A172 (cell line): Measurements from ENCODE around the gene LAPTM5. TPM values are rescaled to one million over a fixed set of nuclear protein-coding genes. Genes with fewer than 3 reads are reported as not detected.

ENCODE experiments used
- DNase-seq: peaks from one replicate; pipeline ENCODE4 v3.0.0-alpha.2; 2015; ENCODE audit warnings: low spot score
- total RNA-seq: library from RNA; depleted of rRNA; stranded (reverse); fragments of >200 nt; shearing (Covaris generic); gene quantifications from 2 replicates; pipeline ENCODE4 v1.2.3, GENCODE V29; 2014

LAPTM5 gene
- total RNA-seq, 1 experiment from 2014 or later = not detected

DNA sequence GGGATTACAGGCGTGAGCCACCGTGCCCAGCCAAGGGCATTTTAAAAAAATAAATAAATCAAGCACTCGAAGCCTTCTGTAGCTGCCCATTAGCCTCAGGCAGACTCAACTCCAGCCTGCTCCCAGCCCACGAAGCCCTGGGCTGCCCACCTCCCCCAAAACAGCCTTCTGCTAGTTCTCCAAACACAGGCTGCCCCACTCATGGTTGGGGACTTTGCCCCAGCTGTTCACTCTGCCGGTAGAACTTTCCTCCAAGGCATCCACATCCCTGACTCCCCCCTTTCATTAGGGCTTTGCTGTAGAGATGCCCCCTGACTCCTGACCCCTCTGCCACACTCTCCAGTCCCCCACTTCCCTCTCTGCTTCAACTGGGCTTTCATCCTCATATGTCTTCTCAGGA, 29.7 kb upstream of the LAPTM5 start:
- no peak for DNase-seq

DNA sequence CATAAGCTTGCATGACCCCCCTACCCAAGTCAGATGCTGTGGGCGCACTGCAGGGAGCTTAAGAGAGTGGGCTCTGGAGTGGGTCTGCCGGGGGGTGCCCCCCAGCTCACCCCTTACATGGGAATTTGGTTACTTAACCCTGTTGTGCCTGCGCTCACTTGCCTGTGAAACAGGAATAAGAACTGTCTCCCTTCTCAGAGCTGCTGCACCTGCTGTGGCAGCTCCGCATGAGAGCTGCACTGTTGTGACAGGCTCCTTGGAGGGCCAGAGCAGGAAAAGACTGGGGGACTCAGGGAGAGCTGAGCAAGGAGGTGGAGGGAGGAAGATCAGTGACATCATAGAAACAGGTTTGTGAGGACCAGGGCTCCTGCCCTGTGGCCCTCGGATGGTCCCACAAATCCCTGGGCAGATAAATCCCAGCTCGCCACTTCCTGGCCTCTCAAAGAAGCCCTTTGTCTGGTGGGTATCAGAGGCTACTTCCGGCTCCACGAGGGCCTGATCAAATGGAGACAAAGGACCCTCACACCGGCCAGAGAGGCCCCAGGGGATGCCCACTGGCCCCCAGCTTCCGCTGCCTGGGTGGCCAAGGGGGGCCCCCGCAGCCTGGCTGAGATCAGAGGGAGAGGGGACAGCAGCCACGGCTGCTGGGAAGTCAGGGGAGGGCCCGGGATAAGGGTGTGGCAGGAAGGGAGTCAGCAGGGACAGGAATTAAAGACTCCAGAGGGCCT, 28.9 kb upstream of the LAPTM5 start:
- no peak for DNase-seq

DNA sequence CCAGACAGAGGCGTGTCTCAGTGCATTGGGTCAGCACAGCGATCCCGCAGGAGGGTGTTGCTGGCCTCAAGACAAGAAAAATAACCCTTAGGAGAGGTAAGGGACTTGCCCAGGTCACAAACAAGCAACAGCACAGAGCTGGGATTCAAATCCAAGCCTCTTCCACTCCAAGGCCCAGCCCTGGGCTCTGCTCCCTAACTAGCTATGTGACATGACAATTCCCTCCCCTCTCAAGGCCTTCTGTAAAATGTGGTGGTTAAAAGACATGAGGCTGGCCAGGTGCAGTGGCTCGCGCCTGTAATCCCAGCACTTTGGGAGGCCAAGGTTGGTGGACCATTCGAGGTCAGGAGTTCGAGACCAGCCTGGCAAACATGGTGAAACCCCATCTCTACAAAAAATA, 28.1 kb upstream of the LAPTM5 start:
- no peak for DNase-seq

DNA sequence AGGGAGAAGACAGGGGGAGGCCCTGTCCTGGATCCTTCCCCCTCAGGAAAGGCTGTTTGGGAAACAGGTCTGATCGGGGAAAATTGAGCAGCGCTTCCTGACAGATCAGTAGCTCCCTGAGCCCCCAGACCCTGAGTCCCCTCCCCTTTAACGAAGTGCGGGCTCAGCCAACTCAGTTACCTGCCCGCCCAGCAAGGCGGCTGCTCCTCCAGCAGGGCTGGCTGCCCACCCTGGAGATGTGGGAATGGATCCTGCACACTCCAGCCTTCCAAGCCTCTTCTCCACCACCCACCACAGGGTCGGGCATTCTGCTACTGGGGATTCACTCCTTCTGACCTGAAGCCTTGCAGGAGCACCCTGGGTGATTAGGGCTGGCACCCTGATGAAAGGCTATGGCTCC, 27.6 kb upstream of the LAPTM5 start:
- DNase-seq = no peak

GRCh38 chr1:30783256-30783915, 25.8 kb upstream of the LAPTM5 start:
- no peak for DNase-seq

GRCh38 chr1:30782361-30783255, 25.0 kb upstream of the LAPTM5 start:
- DNase-seq = no peak

DNA sequence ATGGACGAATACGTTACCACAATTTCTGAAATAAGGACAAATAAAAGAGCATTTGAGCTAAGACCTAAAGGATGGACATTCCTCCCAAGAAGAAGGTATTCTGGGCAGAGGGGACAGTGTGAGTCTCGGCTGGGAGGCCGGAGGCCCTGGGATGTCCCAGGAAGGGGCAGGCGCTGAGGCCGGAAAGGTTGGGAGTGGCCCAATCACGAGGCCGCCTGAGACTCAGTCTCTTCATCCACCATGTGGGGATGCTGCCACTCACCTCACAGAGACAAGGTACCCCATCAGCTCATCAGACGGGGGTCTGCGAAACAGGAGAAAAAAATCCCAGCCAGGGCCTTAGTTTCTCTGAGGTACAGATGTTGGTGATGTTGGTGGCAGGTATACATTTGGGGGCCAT, 24.3 kb upstream of the LAPTM5 start:
- no peak for DNase-seq

DNA sequence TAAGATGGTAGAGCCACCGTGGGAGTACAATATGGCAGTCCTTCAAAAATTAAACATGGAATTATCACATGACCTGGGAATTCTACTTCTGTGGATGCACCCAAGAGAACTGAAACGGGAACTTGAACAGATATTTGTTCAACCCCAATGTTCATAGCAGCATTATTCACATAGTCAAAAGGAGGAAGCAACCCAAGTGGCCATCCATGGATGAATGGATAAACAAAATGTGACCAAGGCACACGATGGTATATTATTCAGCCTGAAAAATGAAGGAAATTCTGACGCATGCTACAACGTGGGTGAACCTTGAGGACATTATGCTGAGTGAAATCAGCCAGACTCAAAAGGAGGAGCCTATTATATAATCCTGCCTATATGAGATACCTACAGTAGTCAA, 22.8 kb upstream of the LAPTM5 start:
- no peak for DNase-seq

- DNase-seq = peak; percentile 44
These were observed 21.9 kb upstream of the LAPTM5 start for GRCh38 chr1:30779294-30780071.

GRCh38 chr1:30778979-30779293, 21.4 kb upstream of the LAPTM5 start:
- DNase-seq = no peak

- peak; percentile 78 for DNase-seq
These were observed 20.8 kb upstream of the LAPTM5 start for GRCh38 chr1:30778154-30778978.

DNA sequence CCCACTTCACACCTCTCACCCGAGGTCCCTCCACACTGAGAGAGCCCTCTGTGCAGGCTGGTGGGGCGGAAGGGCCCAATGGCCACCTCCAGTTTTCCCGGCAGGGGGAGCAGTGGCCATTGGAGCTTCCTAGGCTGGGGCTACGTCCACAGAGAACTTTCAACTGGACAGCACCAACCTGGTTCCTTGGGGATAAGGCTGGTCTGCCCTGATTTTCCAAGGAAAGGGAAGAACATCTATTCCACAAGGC, 20.3 kb upstream of the LAPTM5 start:
- DNase-seq = no peak

DNA sequence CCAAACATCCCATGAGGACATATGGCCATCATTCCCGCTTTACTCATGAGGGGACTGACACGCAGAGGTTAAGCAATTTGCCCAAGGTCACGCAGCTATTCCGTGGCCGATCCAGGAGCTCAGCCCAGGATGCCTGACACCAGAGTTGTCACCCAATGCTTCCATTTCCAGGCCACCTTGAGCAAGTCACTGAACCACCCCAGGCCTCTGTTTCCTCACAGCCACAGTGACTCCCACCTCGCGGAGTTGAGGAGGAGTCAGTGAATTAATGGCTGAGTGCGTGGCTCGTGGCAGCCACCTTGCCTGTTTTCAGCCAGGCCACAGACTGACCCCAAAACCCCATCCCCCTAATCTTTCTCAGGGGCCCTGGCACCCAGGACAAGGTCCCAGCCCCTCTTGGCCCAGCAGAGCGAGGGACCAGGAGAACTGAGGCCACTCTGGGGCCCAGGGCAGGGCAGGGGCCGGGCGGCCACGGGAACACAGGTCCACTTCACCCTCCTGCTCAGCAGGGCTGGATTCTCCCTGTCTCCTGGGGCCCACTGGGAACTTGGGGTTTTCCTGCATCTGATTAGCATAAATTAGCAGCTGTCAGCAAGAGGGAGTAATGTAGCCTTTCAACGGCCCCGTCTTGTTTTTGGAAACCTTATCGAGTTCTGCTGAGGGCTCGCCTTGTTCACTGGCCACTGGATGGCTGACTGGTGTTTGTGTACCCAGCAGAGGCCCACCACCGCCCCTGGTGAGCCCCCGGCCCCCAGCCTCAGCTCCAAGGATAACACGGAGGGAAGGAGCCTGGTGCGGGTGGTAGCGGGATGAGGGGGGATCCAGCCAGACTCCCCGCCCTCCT, 19.7 kb upstream of the LAPTM5 start:
- DNase-seq = no peak

DNA sequence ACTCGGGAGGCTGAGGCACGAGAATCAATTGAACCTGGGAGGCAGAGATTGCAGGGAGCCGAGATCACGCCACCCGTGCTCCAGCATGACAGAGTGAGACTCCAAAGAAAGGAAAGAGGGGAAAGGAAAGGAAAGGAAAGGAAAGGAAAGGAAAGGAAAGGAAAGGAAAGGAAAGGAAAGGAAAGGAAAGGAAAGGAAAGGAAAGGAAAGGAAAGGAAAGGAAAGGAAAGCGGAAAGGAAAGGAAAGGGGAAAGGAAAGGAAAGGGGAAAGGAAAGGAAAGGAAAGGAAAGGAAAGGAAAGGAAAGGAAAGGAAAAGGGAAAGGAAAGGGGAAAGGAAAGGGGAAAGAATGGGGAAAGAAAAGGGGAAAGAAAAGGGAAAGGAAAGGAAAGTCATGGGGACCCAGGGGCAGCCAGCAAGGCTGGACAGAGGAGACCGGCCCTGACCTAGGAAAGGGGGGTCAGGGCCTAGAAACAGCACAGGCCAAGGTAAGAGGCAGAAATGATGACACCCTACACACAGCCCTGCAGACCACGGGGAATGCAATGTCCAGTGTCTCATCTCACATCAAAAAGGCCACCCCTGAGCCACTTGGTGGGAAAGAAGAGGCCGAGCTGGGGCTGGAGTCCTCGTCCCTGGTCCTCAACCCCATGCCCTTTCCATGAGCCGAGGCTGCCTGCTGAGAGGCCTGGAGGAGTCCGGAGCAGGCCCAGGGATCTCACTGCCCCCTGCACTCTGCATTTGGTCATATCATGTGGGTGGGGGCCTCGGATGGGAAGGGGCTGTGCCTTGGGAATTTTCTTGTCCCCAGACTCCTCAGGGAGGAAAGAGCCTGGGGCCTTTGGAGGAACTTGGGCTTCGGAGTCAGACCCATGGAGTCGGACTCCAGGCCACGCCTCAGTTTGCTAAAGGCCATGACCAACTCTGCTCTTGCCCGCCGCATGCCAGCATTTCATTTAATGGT, 18.8 kb upstream of the LAPTM5 start:
- no peak for DNase-seq

GRCh38 chr1:30775433-30775975, 17.9 kb upstream of the LAPTM5 start:
- DNase-seq = no peak

GRCh38 chr1:30774550-30775432, 17.2 kb upstream of the LAPTM5 start:
- no peak for DNase-seq

- DNase-seq = no peak
These were observed 16.3 kb upstream of the LAPTM5 start for GRCh38 chr1:30773722-30774358.
